Neuronal stem cell (in vitro differentiated cells): ENCODE results near the gene TRPC6.

Experiments
- DNase-seq: peaks from one replicate; pipeline ENCODE4 v3.0.0-alpha.2; 2013; ENCODE audit warnings: low spot score
- H2AFZ ChIP-seq: one replicate; pipeline ENCODE4 v1.6.1; 2013; ENCODE audit warnings: mild to moderate bottlenecking, low read length, inconsistent platforms
- H2AK5ac ChIP-seq: 2 replicates; pipeline ENCODE4 v1.6.1; 2013; ENCODE audit warnings: low read depth, mild to moderate bottlenecking, inconsistent platforms, low read length, moderate library complexity, mixed read lengths
- H2BK120ac ChIP-seq: 2 replicates; pipeline ENCODE4 v1.6.1; 2013; ENCODE audit warnings: low read depth, mild to moderate bottlenecking, inconsistent platforms, low read length, moderate library complexity, mixed read lengths
- H2BK12ac ChIP-seq: one replicate; pipeline ENCODE4 v1.6.1; 2013; ENCODE audit warnings: low read length, inconsistent platforms
- H2BK15ac ChIP-seq: 2 replicates; pipeline ENCODE4 v1.6.1; 2013; ENCODE audit warnings: mild to moderate bottlenecking, low read length, inconsistent platforms, mixed read lengths
- H2BK5ac ChIP-seq: one replicate; pipeline ENCODE4 v1.6.1; 2013; ENCODE audit warnings: inconsistent platforms, mild to moderate bottlenecking, low read length, moderate library complexity
- H3K14ac ChIP-seq: one replicate; pipeline ENCODE4 v1.6.1; 2013; ENCODE audit warnings: low read length, inconsistent platforms
- H3K18ac ChIP-seq: 2 replicates; pipeline ENCODE4 v1.6.1; 2013; ENCODE audit warnings: low read length, inconsistent platforms
- H3K23ac ChIP-seq: 2 replicates; pipeline ENCODE4 v1.6.1; 2013; ENCODE audit warnings: low read depth, mild to moderate bottlenecking, mixed read lengths, low read length, inconsistent platforms; ENCODE audit not compliant: poor library complexity
- H3K27ac ChIP-seq: replicated peaks from 3 replicates; pipeline ENCODE4 v1.5.1; 2013; ENCODE audit warnings: low read length, inconsistent platforms
- H3K27me3 ChIP-seq, 3 experiments: 2 replicates each; pipeline ENCODE4 v1.6.1; 2013; ENCODE audit warnings: low read length in 3 of 3, mild to moderate bottlenecking in 2 of 3, inconsistent platforms in 1 of 3, low read depth in 1 of 3, mixed read lengths in 1 of 3, moderate library complexity in 1 of 3; ENCODE audit not compliant: control insufficient read depth in 3 of 3, insufficient read depth in 3 of 3
- H3K36me3 ChIP-seq, 2 donors: replicated peaks in 1 of 2; 2 replicates each; pipeline ENCODE4 v1.6.1; 2013; ENCODE audit warnings: low read length in 2 of 2; ENCODE audit not compliant: control insufficient read depth in 2 of 2, insufficient read depth in 2 of 2
- H3K4ac ChIP-seq: 2 replicates; pipeline ENCODE4 v1.6.1; 2013; ENCODE audit warnings: inconsistent platforms, mild to moderate bottlenecking, low read length, moderate library complexity
- H3K4me1 ChIP-seq, 2 donors: 1 replicate in 1 of 2; 2 replicates in 1 of 2; pipeline ENCODE4 v1.6.1; 2013; ENCODE audit warnings: low read length in 2 of 2, low read depth in 1 of 2; ENCODE audit not compliant: control insufficient read depth in 2 of 2, insufficient read depth in 1 of 2
- H3K4me2 ChIP-seq: one replicate; pipeline ENCODE4 v1.6.1; 2013; ENCODE audit warnings: mild to moderate bottlenecking, low read length, inconsistent platforms; ENCODE audit not compliant: insufficient read depth, poor library complexity, severe bottlenecking
- H3K4me3 ChIP-seq, 2 donors: 2 replicates each; pipeline ENCODE4 v1.5.1; 2013; ENCODE audit warnings: low read length in 2 of 2, mild to moderate bottlenecking in 2 of 2, inconsistent platforms in 1 of 2, moderate library complexity in 1 of 2
- H3K79me1 ChIP-seq: one replicate; pipeline ENCODE4 v1.6.1; 2013; ENCODE audit warnings: low read depth, mild to moderate bottlenecking, inconsistent platforms, low read length, moderate library complexity
- H3K9ac ChIP-seq: one replicate; pipeline ENCODE4 v1.6.1; 2013; ENCODE audit warnings: mild to moderate bottlenecking, low read depth, low read length, inconsistent platforms; ENCODE audit not compliant: poor library complexity
- H3K9me3 ChIP-seq, 2 donors: replicated peaks in 1 of 2; 2 replicates each; pipeline versions ENCODE3 to v1.6.1; 2013; ENCODE audit warnings: low read length in 2 of 2, mild to moderate bottlenecking in 2 of 2, inconsistent platforms in 1 of 2, low read depth in 1 of 2, mixed read lengths in 1 of 2, moderate library complexity in 1 of 2; ENCODE audit not compliant: control insufficient read depth in 2 of 2, insufficient read depth in 1 of 2
- H4K8ac ChIP-seq: one replicate; pipeline ENCODE4 v1.6.1; 2013; ENCODE audit warnings: low read depth, mild to moderate bottlenecking, inconsistent platforms, low read length, moderate library complexity
- H4K91ac ChIP-seq: one replicate; pipeline ENCODE4 v1.6.1; 2013; ENCODE audit warnings: low read length, low read depth, mild to moderate bottlenecking, inconsistent platforms; ENCODE audit not compliant: poor library complexity
- WGBS, 2 donors: extraction: QIAGEN DNeasy Blood & Tissue Kit; methylation state at CpG; one replicate each; pipeline ENCODE4 v1.1.7; 2013; ENCODE audit warnings: missing lambda C conversion rate in 2 of 2, mixed read lengths in 1 of 2; ENCODE audit not compliant: insufficient read length in 2 of 2, insufficient replicate concordance in 1 of 2; ENCODE audit errors: extremely low coverage in 2 of 2; 5-methylcytosine and 5-hydroxymethylcytosine counted together

TRPC6 gene

DNA sequence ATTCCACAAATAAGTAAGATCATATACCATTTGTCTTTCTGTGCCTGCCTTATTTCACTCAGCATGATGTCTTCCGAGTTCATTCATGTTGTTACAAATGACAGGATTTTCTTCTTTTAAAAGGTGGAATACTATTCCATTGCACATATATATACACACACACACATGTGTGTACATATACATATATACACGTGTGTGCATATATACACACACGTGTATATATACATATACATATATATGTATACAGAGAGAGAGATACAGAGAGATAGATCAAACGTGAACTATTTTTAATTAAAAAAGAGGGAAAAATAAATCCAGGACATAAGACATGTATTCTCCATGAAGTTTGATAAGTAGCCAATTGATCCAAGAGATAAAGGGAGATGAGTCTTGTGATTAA is 108.1 kb downstream of the TRPC6 start:
- no peak overlapping the region for H2AK5ac ChIP-seq
- H3K14ac ChIP-seq, result no peak overlapping the region
- H3K9me3 ChIP-seq, result no peaks in the 10 kb centered on the region
- no peak overlapping the region for H2BK12ac ChIP-seq
- no CpG with 5 or more reads among the region's 4 CpGs for WGBS, 2 donors
- H2BK15ac ChIP-seq, result no peak overlapping the region
- no peak overlapping the region for H3K9ac ChIP-seq
- no peaks in the 10 kb centered on the region for H3K79me1 ChIP-seq
- H3K4ac ChIP-seq, result no peak overlapping the region
- no peaks in the 10 kb centered on the region for H3K27me3 ChIP-seq
- no peak overlapping the region for H3K4me3 ChIP-seq
- H4K91ac ChIP-seq, result no peak overlapping the region
- no peak overlapping the region for H3K27ac ChIP-seq
- DNase-seq, result no peak
- no peak overlapping the region for H2BK5ac ChIP-seq
- H3K4me2 ChIP-seq, result no peak overlapping the region
- H3K4me1 ChIP-seq, result peaks cover 0 to 7% of the 10 kb centered on the region in 2 donors
- no peak overlapping the region for H3K23ac ChIP-seq
- no peaks in the 10 kb centered on the region for H3K36me3 ChIP-seq
- H4K8ac ChIP-seq, result no peak overlapping the region
- H2AFZ ChIP-seq, result no peak overlapping the region
- no peak overlapping the region for H2BK120ac ChIP-seq
- no peak overlapping the region for H3K18ac ChIP-seq

DNA sequence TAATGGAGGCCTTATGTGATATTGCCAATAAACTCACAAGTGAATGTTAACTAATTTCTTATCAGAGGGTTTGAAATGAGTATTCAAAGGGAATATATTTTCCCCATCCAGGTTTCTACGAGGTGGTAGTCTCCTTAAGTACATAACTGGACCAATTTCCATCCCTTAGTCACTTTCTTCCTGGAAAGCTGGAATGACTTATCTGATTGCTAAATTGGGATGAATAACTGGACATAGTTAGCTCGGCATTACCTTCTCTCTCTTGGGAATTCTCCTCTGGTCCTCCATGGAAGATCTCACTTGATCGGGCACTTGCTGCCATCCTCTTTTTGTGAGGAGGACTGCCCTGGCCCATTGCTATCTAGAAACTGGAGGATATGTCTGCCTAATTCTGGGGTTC is 109.1 kb downstream of the TRPC6 start:
- no peak for DNase-seq
- no CpG with 5 or more reads among the region's 3 CpGs for WGBS, 2 donors
- H3K4me1 ChIP-seq, result peaks cover 0 to 7% of the 10 kb centered on the region in 2 donors
- no peak overlapping the region for H2BK12ac ChIP-seq
- no peak overlapping the region for H2BK15ac ChIP-seq
- no peaks in the 10 kb centered on the region for H3K36me3 ChIP-seq
- H3K27me3 ChIP-seq, result no peaks in the 10 kb centered on the region
- H3K4me3 ChIP-seq, result no peak overlapping the region
- no peak overlapping the region for H3K23ac ChIP-seq
- H2AFZ ChIP-seq, result no peak overlapping the region
- no peak overlapping the region for H4K8ac ChIP-seq
- H2BK120ac ChIP-seq, result no peak overlapping the region
- H3K79me1 ChIP-seq, result no peaks in the 10 kb centered on the region
- H3K18ac ChIP-seq, result no peak overlapping the region
- H2BK5ac ChIP-seq, result no peak overlapping the region
- H4K91ac ChIP-seq, result no peak overlapping the region
- H3K4ac ChIP-seq, result no peak overlapping the region
- H2AK5ac ChIP-seq, result no peak overlapping the region
- no peak overlapping the region for H3K14ac ChIP-seq
- H3K4me2 ChIP-seq, result no peak overlapping the region
- no peaks in the 10 kb centered on the region for H3K9me3 ChIP-seq
- H3K27ac ChIP-seq, result no peak overlapping the region
- no peak overlapping the region for H3K9ac ChIP-seq

DNA sequence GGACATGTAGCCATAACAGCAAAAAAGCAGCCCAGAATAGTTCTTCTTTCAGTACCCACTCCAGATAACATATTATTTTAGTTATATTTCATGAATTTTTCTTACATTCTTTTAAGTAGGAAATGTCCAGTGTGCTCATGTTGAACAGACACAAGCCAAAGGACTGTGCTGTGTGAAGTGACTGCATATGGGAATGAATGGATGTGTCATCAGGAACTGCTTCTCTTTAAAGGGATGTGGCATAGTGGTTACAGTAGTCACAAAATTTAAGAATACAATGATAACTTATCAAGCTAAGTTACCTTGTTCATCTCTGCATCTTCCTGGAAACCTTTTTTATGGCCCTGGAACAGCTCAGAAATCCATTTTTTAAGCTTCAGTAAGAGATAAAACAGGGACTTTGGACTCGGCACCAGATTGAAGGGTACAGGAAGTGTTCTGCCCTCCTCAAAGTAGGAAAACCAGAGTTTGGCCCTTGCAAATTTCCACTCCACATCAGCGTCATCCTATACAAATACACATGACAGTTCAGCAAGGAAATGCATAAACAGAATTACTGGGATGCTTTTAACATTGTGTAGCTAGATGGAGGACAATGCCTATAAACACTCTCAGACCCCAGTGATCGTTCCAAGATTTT is 112.8 kb downstream of the TRPC6 start:
- Histone ChIP-seq H4K8ac (no peak overlapping the region), H3K4me3 (no peak overlapping the region), H3K4ac (no peak overlapping the region), H3K4me2 (no peak overlapping the region), H3K27me3 (no peaks in the 10 kb centered on the region), H3K14ac (no peak overlapping the region), H2AFZ (no peak overlapping the region), H3K9me3 (no peaks in the 10 kb centered on the region), H3K23ac (no peak overlapping the region), H2BK120ac (no peak overlapping the region), H2BK12ac (no peak overlapping the region), H3K9ac (no peak overlapping the region), H3K4me1 (peaks cover 0 to under 1% of the 10 kb centered on the region in 2 donors), H2AK5ac (no peak overlapping the region), H3K27ac (no peak overlapping the region), H3K18ac (no peak overlapping the region), H3K79me1 (no peaks in the 10 kb centered on the region), H4K91ac (no peak overlapping the region), H2BK5ac (no peak overlapping the region), H3K36me3 (no peaks in the 10 kb centered on the region), H2BK15ac (no peak overlapping the region)
- WGBS, 2 donors, result no CpG with 5 or more reads among the region's 3 CpGs
- DNase-seq, result no peak

DNA sequence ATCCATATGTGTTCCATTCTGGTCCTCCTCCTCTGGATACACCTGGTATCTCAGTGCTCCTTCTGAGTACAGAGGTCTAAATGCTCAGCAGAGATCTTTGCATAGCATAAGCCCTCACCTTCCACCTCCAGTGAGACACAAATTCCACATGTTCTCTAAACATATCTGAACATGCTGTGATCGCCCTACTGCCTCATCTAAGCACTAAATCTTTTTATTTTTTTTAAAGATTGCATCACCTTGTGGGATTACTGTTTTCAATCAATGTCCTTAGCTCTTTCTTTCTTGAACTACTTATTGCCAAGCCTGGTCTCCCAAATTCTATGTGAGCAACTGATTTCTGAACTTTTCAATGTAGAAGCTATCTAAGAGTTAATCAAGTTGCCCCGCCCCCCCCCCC is 113.4 kb downstream of the TRPC6 start:
- H4K8ac ChIP-seq, result no peak overlapping the region
- H2AFZ ChIP-seq, result no peak overlapping the region
- no peak overlapping the region for H3K14ac ChIP-seq
- H3K36me3 ChIP-seq, result no peaks in the 10 kb centered on the region
- no peak overlapping the region for H3K27ac ChIP-seq
- H3K4me3 ChIP-seq, result no peak overlapping the region
- WGBS, 2 donors, result no CpG with 5 or more reads among the region's 2 CpGs
- H3K9ac ChIP-seq, result no peak overlapping the region
- H2AK5ac ChIP-seq, result no peak overlapping the region
- no peak overlapping the region for H2BK120ac ChIP-seq
- H4K91ac ChIP-seq, result no peak overlapping the region
- H3K27me3 ChIP-seq, result no peaks in the 10 kb centered on the region
- H2BK12ac ChIP-seq, result no peak overlapping the region
- DNase-seq, result no peak
- no peak overlapping the region for H3K4me2 ChIP-seq
- H3K18ac ChIP-seq, result no peak overlapping the region
- no peak overlapping the region for H3K23ac ChIP-seq
- no peaks in the 10 kb centered on the region for H3K79me1 ChIP-seq
- no peaks in the 10 kb centered on the region for H3K9me3 ChIP-seq
- no peak overlapping the region for H2BK5ac ChIP-seq
- no peak overlapping the region for H2BK15ac ChIP-seq
- H3K4me1 ChIP-seq, result peaks cover 0 to 2% of the 10 kb centered on the region in 2 donors
- H3K4ac ChIP-seq, result no peak overlapping the region
